ENCODE data around the gene SNN. TPM values are rescaled to one million over a fixed set of nuclear protein-coding genes. Genes with fewer than 3 reads are reported as not detected.
A peak's percentile ranks its signal among the peaks of the same experiment; 100 is the strongest.

The SNN gene
- total RNA-seq, result 14.6 TPM

GRCh38 chr16:11667824-11668622 is at the start of gene SNN:
TSS of gene SNN (plus strand) at chr16:11668455. CDS start at chr16:11676060, 7,605 bp downstream.
- peaks cover 43 to 47% (median 45%) of the 10 kb centered on the region in 3 donors for H3K4me1 ChIP-seq (ENCODE audit: control insufficient read depth in 3 of 3, insufficient read depth in 3 of 3, low read length in 3 of 3)
- H3K9me3 ChIP-seq (ENCODE audit: control insufficient read depth in 3 of 3, low read length in 3 of 3), result no peaks in the 10 kb centered on the region
- H3K4me3 ChIP-seq (ENCODE audit: low read length in 3 of 3), result peak within 1 kb of the TSS; percentile 77 to 85 (median 85)
- peak within 1 kb of the TSS; percentile 76 to 92 (median 90) for H3K9ac ChIP-seq (ENCODE audit: low read depth in 1 of 3, low read length in 3 of 3)
- peak within 1 kb of the TSS; percentile 93 for H3K27ac ChIP-seq (ENCODE audit: low read depth, low read length)
- no peaks in the 10 kb centered on the region for H3K36me3 ChIP-seq (ENCODE audit: control insufficient read depth in 3 of 3, insufficient read depth in 3 of 3, low read length in 3 of 3)
- H3K27me3 ChIP-seq (ENCODE audit: control insufficient read depth in 3 of 3, insufficient read depth in 3 of 3, low read length in 3 of 3), result no peaks in the 10 kb centered on the region

- no peaks in the 10 kb centered on the region for H3K27me3 ChIP-seq (ENCODE audit: control insufficient read depth in 3 of 3, insufficient read depth in 3 of 3, low read length in 3 of 3)
- peaks cover 0 to 9% (median 4%) of the 10 kb centered on the region in 3 donors for H3K4me1 ChIP-seq (ENCODE audit: control insufficient read depth in 3 of 3, insufficient read depth in 3 of 3, low read length in 3 of 3)
- H3K4me3 ChIP-seq (ENCODE audit: low read length in 3 of 3), result no peak overlapping the region
- H3K9me3 ChIP-seq (ENCODE audit: control insufficient read depth in 3 of 3, low read length in 3 of 3), result peaks cover 0 to 2% (median 0%) of the 10 kb centered on the region in 3 donors
- no peak overlapping the region for H3K9ac ChIP-seq (ENCODE audit: low read depth in 1 of 3, low read length in 3 of 3)
- no peak overlapping the region for H3K27ac ChIP-seq (ENCODE audit: low read depth, low read length)
- no peaks in the 10 kb centered on the region for H3K36me3 ChIP-seq (ENCODE audit: control insufficient read depth in 3 of 3, insufficient read depth in 3 of 3, low read length in 3 of 3)
Measured at GRCh38 chr16:11619327-11619851, 48.9 kb upstream of the SNN start.

- Histone ChIP-seq H3K9me3 (ENCODE audit: control insufficient read depth in 3 of 3, low read length in 3 of 3) (peaks cover 0 to 2% (median 0%) of the 10 kb centered on the region in 3 donors), H3K36me3 (ENCODE audit: control insufficient read depth in 3 of 3, insufficient read depth in 3 of 3, low read length in 3 of 3) (no peaks in the 10 kb centered on the region), H3K9ac (ENCODE audit: low read depth in 1 of 3, low read length in 3 of 3) (no peak overlapping the region), H3K4me3 (ENCODE audit: low read length in 3 of 3) (no peak overlapping the region), H3K27me3 (ENCODE audit: control insufficient read depth in 3 of 3, insufficient read depth in 3 of 3, low read length in 3 of 3) (no peaks in the 10 kb centered on the region), H3K4me1 (ENCODE audit: control insufficient read depth in 3 of 3, insufficient read depth in 3 of 3, low read length in 3 of 3) (peaks cover 0 to 9% (median 2%) of the 10 kb centered on the region in 3 donors), H3K27ac (ENCODE audit: low read depth, low read length) (no peak overlapping the region)
Measured at GRCh38 chr16:11620243-11621003, 47.8 kb upstream of the SNN start.

- Histone ChIP-seq H3K4me3 (ENCODE audit: low read length in 3 of 3) (peak overlapping the region in 1 of 3 donors; percentile 35), H3K4me1 (ENCODE audit: control insufficient read depth in 3 of 3, insufficient read depth in 3 of 3, low read length in 3 of 3) (peaks cover 0 to 9% (median 2%) of the 10 kb centered on the region in 3 donors), H3K27me3 (ENCODE audit: control insufficient read depth in 3 of 3, insufficient read depth in 3 of 3, low read length in 3 of 3) (no peaks in the 10 kb centered on the region), H3K27ac (ENCODE audit: low read depth, low read length) (no peak overlapping the region), H3K36me3 (ENCODE audit: control insufficient read depth in 3 of 3, insufficient read depth in 3 of 3, low read length in 3 of 3) (no peaks in the 10 kb centered on the region), H3K9ac (ENCODE audit: low read depth in 1 of 3, low read length in 3 of 3) (peak overlapping the region in 1 of 3 donors; percentile 66), H3K9me3 (ENCODE audit: control insufficient read depth in 3 of 3, low read length in 3 of 3) (peaks cover 0 to 2% (median 0%) of the 10 kb centered on the region in 3 donors)
Measured at GRCh38 chr16:11621539-11621919, 46.7 kb upstream of the SNN start.

- no peak overlapping the region for H3K27ac ChIP-seq (ENCODE audit: low read depth, low read length)
- peak overlapping the region in 1 of 3 donors; percentile 35 for H3K4me3 ChIP-seq (ENCODE audit: low read length in 3 of 3)
- H3K36me3 ChIP-seq (ENCODE audit: control insufficient read depth in 3 of 3, insufficient read depth in 3 of 3, low read length in 3 of 3), result no peaks in the 10 kb centered on the region
- H3K9ac ChIP-seq (ENCODE audit: low read depth in 1 of 3, low read length in 3 of 3), result peak overlapping the region in 1 of 3 donors; percentile 66
- peaks cover 0 to 2% (median 0%) of the 10 kb centered on the region in 3 donors for H3K9me3 ChIP-seq (ENCODE audit: control insufficient read depth in 3 of 3, low read length in 3 of 3)
- no peaks in the 10 kb centered on the region for H3K27me3 ChIP-seq (ENCODE audit: control insufficient read depth in 3 of 3, insufficient read depth in 3 of 3, low read length in 3 of 3)
- peaks cover 0 to 9% (median 2%) of the 10 kb centered on the region in 3 donors for H3K4me1 ChIP-seq (ENCODE audit: control insufficient read depth in 3 of 3, insufficient read depth in 3 of 3, low read length in 3 of 3)
Measured at GRCh38 chr16:11621920-11622651, 46.2 kb upstream of the SNN start.

GRCh38 chr16:11624205-11624604 is 44.0 kb upstream of the SNN start:
- Histone ChIP-seq H3K27me3 (ENCODE audit: control insufficient read depth in 3 of 3, insufficient read depth in 3 of 3, low read length in 3 of 3) (no peaks in the 10 kb centered on the region), H3K36me3 (ENCODE audit: control insufficient read depth in 3 of 3, insufficient read depth in 3 of 3, low read length in 3 of 3) (no peaks in the 10 kb centered on the region), H3K9ac (ENCODE audit: low read depth in 1 of 3, low read length in 3 of 3) (no peak overlapping the region), H3K9me3 (ENCODE audit: control insufficient read depth in 3 of 3, low read length in 3 of 3) (peaks cover 0 to 2% (median 0%) of the 10 kb centered on the region in 3 donors), H3K4me1 (ENCODE audit: control insufficient read depth in 3 of 3, insufficient read depth in 3 of 3, low read length in 3 of 3) (peaks cover 0 to 9% (median 2%) of the 10 kb centered on the region in 3 donors), H3K4me3 (ENCODE audit: low read length in 3 of 3) (no peak overlapping the region), H3K27ac (ENCODE audit: low read depth, low read length) (no peak overlapping the region)

- H3K9me3 ChIP-seq (ENCODE audit: control insufficient read depth in 3 of 3, low read length in 3 of 3), result peaks cover 0 to 2% (median 0%) of the 10 kb centered on the region in 3 donors
- H3K27ac ChIP-seq (ENCODE audit: low read depth, low read length), result peak overlapping the region; percentile 3
- no peak overlapping the region for H3K9ac ChIP-seq (ENCODE audit: low read depth in 1 of 3, low read length in 3 of 3)
Measured at GRCh38 chr16:11624636-11625607, 43.3 kb upstream of the SNN start.

GRCh38 chr16:11625769-11626168 is 42.5 kb upstream of the SNN start:
- no peaks in the 10 kb centered on the region for H3K36me3 ChIP-seq (ENCODE audit: control insufficient read depth in 3 of 3, insufficient read depth in 3 of 3, low read length in 3 of 3)
- peaks cover 0 to 9% (median 2%) of the 10 kb centered on the region in 3 donors for H3K4me1 ChIP-seq (ENCODE audit: control insufficient read depth in 3 of 3, insufficient read depth in 3 of 3, low read length in 3 of 3)
- H3K27me3 ChIP-seq (ENCODE audit: control insufficient read depth in 3 of 3, insufficient read depth in 3 of 3, low read length in 3 of 3), result no peaks in the 10 kb centered on the region
- H3K9me3 ChIP-seq (ENCODE audit: control insufficient read depth in 3 of 3, low read length in 3 of 3), result no peaks in the 10 kb centered on the region
- no peak overlapping the region for H3K4me3 ChIP-seq (ENCODE audit: low read length in 3 of 3)
- H3K9ac ChIP-seq (ENCODE audit: low read depth in 1 of 3, low read length in 3 of 3), result no peak overlapping the region
- no peak overlapping the region for H3K27ac ChIP-seq (ENCODE audit: low read depth, low read length)

More at GRCh38 chr16:11624636-11625607, 43.3 kb upstream of the SNN start:
- no peaks in the 10 kb centered on the region for H3K27me3 ChIP-seq (ENCODE audit: control insufficient read depth in 3 of 3, insufficient read depth in 3 of 3, low read length in 3 of 3)
- H3K4me1 ChIP-seq (ENCODE audit: control insufficient read depth in 3 of 3, insufficient read depth in 3 of 3, low read length in 3 of 3), result peaks cover 0 to 9% (median 2%) of the 10 kb centered on the region in 3 donors
- no peak overlapping the region for H3K4me3 ChIP-seq (ENCODE audit: low read length in 3 of 3)
- H3K36me3 ChIP-seq (ENCODE audit: control insufficient read depth in 3 of 3, insufficient read depth in 3 of 3, low read length in 3 of 3), result no peaks in the 10 kb centered on the region

Measured in skeletal muscle tissue (tissue), 4 donors.